PC-3 (cell line): Measurements from ENCODE around the gene FBXL12. TPM values are rescaled to one million over a fixed set of nuclear protein-coding genes. Genes with fewer than 3 reads are reported as not detected.

ENCODE experiments used
- ATAC-seq: fragments of 200-7000 bp; cut with Tn5 transposase; 2 replicates; pipeline ENCODE4 v1.9.1; 2020; ENCODE audit warnings: mild to moderate bottlenecking, moderate library complexity
- BruUV-seq: library from RNA; stranded (reverse); fragments of 400-500 nt; replicated peaks from 2 replicates; lab custom pipeline; 2021; lab: Mats Ljungman, UMichigan
- CTCF ChIA-PET: fragments of 300-600 bp; sonication (Branson Sonifier 250); formaldehyde crosslinking; loops from one replicate; lab custom pipeline; 2022; ENCODE audit warnings: antibody characterized with exemption; lab: Charles Lee
- POLR2A ChIA-PET: fragments of 300-600 bp; sonication (Branson Sonifier 250); formaldehyde crosslinking; loops from one replicate; lab custom pipeline; 2022; ENCODE audit warnings: antibody characterized with exemption; ENCODE audit not compliant: unreplicated experiment; lab: Charles Lee
- DNase-seq: peaks from one replicate; pipeline ENCODE4 v3.0.0-alpha.2; 2015
- H2AFZ ChIP-seq: fragments of 300-600 bp; sonication (generic); 2 replicates; pipeline ENCODE4 v1.6.0; 2016; ENCODE audit warnings: antibody characterized with exemption, low read length
- H3F3A ChIP-seq: fragments of 300-600 bp; sonication (generic); one replicate; pipeline ENCODE4 v1.6.0; 2017; ENCODE audit warnings: antibody characterized with exemption, low read length, control low read depth, mild to moderate bottlenecking; ENCODE audit not compliant: unreplicated experiment
- H3K27ac ChIP-seq: fragments of 300-600 bp; sonication (generic); 2 replicates; pipeline ENCODE4 v1.5.1; 2016; ENCODE audit warnings: mild to moderate bottlenecking, low read length
- H3K27me3 ChIP-seq: fragments of 300-600 bp; sonication (generic); 2 replicates; pipeline ENCODE4 v1.6.1; 2016; ENCODE audit warnings: low read length, mixed read lengths
- H3K36me3 ChIP-seq: fragments of 300-600 bp; sonication (generic); 2 replicates; pipeline ENCODE4 v1.6.1; 2016; ENCODE audit warnings: low read depth, mixed run types, low read length, mixed read lengths
- H3K4me1 ChIP-seq: fragments of 300-600 bp; sonication (generic); 2 replicates; pipeline ENCODE4 v1.5.1; 2016; ENCODE audit warnings: low read length; ENCODE audit not compliant: insufficient read depth
- H3K4me2 ChIP-seq: fragments of 300-600 bp; sonication (generic); 2 replicates; pipeline ENCODE4 v1.6.0; 2016; ENCODE audit warnings: low read length
- H3K4me3 ChIP-seq: fragments of 300-600 bp; sonication (generic); 2 replicates; pipeline ENCODE4 v1.5.1; 2016; ENCODE audit warnings: mild to moderate bottlenecking, low read length, mixed read lengths
- H3K79me2 ChIP-seq: fragments of 300-600 bp; sonication (generic); 2 replicates; pipeline ENCODE4 v1.6.1; 2017; ENCODE audit warnings: low read length, mixed read lengths
- H3K9ac ChIP-seq: fragments of 300-600 bp; sonication (generic); 2 replicates; pipeline ENCODE4 v1.6.0; 2016; ENCODE audit warnings: mild to moderate bottlenecking, low read length
- H3K9me2 ChIP-seq: fragments of 300-600 bp; sonication (generic); replicated peaks from 2 replicates; pipeline ENCODE4 v1.6.1; 2016; ENCODE audit warnings: mixed run types, low read length, mixed read lengths
- H3K9me3 ChIP-seq: fragments of 300-600 bp; sonication (generic); 2 replicates; pipeline ENCODE4 v1.6.1; 2016; ENCODE audit warnings: low read length, mixed read lengths
- H4K20me1 ChIP-seq: fragments of 300-600 bp; sonication (generic); 2 replicates; pipeline ENCODE4 v1.6.1; 2016; ENCODE audit warnings: low read length, mixed read lengths
- CTCF ChIP-seq: fragments of 300-600 bp; sonication (generic); conservative IDR thresholded peaks from 2 replicates; pipeline ENCODE4 v1.5.1; 2017; ENCODE audit warnings: antibody characterized with exemption, low read depth, mild to moderate bottlenecking, low read length
- EZH2 ChIP-seq: fragments of 300-600 bp; sonication (generic); IDR thresholded peaks from one replicate; pipeline ENCODE4 v1.6.1; 2017; ENCODE audit warnings: antibody characterized with exemption, mild to moderate bottlenecking, low read length; ENCODE audit not compliant: unreplicated experiment
- EZH2phosphoT487 ChIP-seq: fragments of 300-600 bp; sonication (generic); IDR thresholded peaks from 2 replicates; pipeline ENCODE4 v1.6.1; 2018; ENCODE audit warnings: mild to moderate bottlenecking, antibody characterized with exemption, low read length, borderline replicate concordance
- intact Hi-C: fragments of 100-400 bp; cut with micrococcal nuclease; formaldehyde crosslinking; loops from 2 replicates; pipeline ENCODE4 v1.9.0; 2023
- total RNA-seq: library from RNA; depleted of rRNA; stranded (reverse); fragments of >200 nt; gene quantifications from 2 replicates; pipeline ENCODE4 v1.2.3, GENCODE V29; 2014

FBXL12 gene
- total RNA-seq, 1 experiment from 2014 or later = 31.4 TPM

- ChIA-PET CTCF (interaction anchor here (0.6 kb wide), 2 partner anchors 21 to 1792 kb away, joined by 3 read pairs; no protein-coding TSS in a partner anchor), POLR2A (interaction anchor here (0.6 kb wide), 1 partner anchor 17 kb away, joined by 5 read pairs; no protein-coding TSS in a partner anchor)
- no peak for ATAC-seq
- Histone ChIP-seq H3K9me3 (no peaks in the 10 kb centered on the region), H3K36me3 (no peaks in the 10 kb centered on the region), H4K20me1 (no peaks in the 10 kb centered on the region), H3K4me1 (no peaks in the 10 kb centered on the region), H3K27ac (no peak overlapping the region), H3K27me3 (no peaks in the 10 kb centered on the region), H2AFZ (no peak overlapping the region), H3K4me3 (no peak overlapping the region), H3K79me2 (no peaks in the 10 kb centered on the region), H3F3A (no peaks in the 10 kb centered on the region), H3K9ac (no peak overlapping the region), H3K4me2 (no peak overlapping the region), H3K9me2 (no peaks in the 10 kb centered on the region)
- TF ChIP-seq EZH2phosphoT487 (no peak), EZH2 (no peak), CTCF (no peak)
- DNase-seq = no peak
- BruUV-seq = no TSS peak
- intact Hi-C loops = no loop called here
Observed at GRCh38 chr19:9860407-9860806, 41.5 kb upstream of the FBXL12 start.

GRCh38 chr19:9858766-9859165 lies 39.9 kb upstream of the FBXL12 start:
- H3K9ac ChIP-seq = no peak overlapping the region
- no peaks in the 10 kb centered on the region for H3K9me2 ChIP-seq
- DNase-seq = no peak
- intact Hi-C loops = no loop called here
- no peaks in the 10 kb centered on the region for H3F3A ChIP-seq
- no peak overlapping the region for H3K4me3 ChIP-seq
- no peak overlapping the region for H3K27ac ChIP-seq
- no peaks in the 10 kb centered on the region for H4K20me1 ChIP-seq
- no peaks in the 10 kb centered on the region for H3K36me3 ChIP-seq
- no peak overlapping the region for H2AFZ ChIP-seq
- BruUV-seq = no TSS peak
- H3K27me3 ChIP-seq = no peaks in the 10 kb centered on the region
- TF ChIP-seq EZH2 = no peak
- TF ChIP-seq EZH2phosphoT487 = no peak
- no peak for TF ChIP-seq CTCF
- POLR2A ChIA-PET = no interaction called here
- H3K4me1 ChIP-seq = no peaks in the 10 kb centered on the region
- ATAC-seq = no peak
- no peak overlapping the region for H3K4me2 ChIP-seq
- no peaks in the 10 kb centered on the region for H3K9me3 ChIP-seq
- no peaks in the 10 kb centered on the region for H3K79me2 ChIP-seq
- CTCF ChIA-PET = no interaction called here

- no peaks in the 10 kb centered on the region for H3K9me2 ChIP-seq
- no peak overlapping the region for H2AFZ ChIP-seq
- H3K79me2 ChIP-seq = no peaks in the 10 kb centered on the region
- H3K4me2 ChIP-seq = no peak overlapping the region
- CTCF ChIA-PET = no interaction called here
- no peaks in the 10 kb centered on the region for H4K20me1 ChIP-seq
- H3K27me3 ChIP-seq = no peaks in the 10 kb centered on the region
- H3F3A ChIP-seq = no peaks in the 10 kb centered on the region
- no peaks in the 10 kb centered on the region for H3K36me3 ChIP-seq
- TF ChIP-seq CTCF (no peak), EZH2 (no peak), EZH2phosphoT487 (no peak)
- no peaks in the 10 kb centered on the region for H3K9me3 ChIP-seq
- no TSS peak for BruUV-seq
- DNase-seq = no peak
- H3K4me1 ChIP-seq = no peaks in the 10 kb centered on the region
- no peak for ATAC-seq
- intact Hi-C loops = no loop called here
- POLR2A ChIA-PET = no interaction called here
- H3K4me3 ChIP-seq = no peak overlapping the region
- H3K27ac ChIP-seq = no peak overlapping the region
- H3K9ac ChIP-seq = no peak overlapping the region
Observed at GRCh38 chr19:9857920-9858746, 39.3 kb upstream of the FBXL12 start.
